AG10803 (cell line): ENCODE results near the gene PEX12.

ENCODE experiments used
- DNase-seq: peaks from one replicate; pipeline ENCODE4 v3.0.0; 2010; ENCODE audit warnings: low read depth
- H3K4me3 ChIP-seq: 2 replicates; pipeline ENCODE4 v1.5.1; 2011; ENCODE audit warnings: mild to moderate bottlenecking, low read length, control low read depth
- CTCF ChIP-seq: conservative IDR thresholded peaks from 2 replicates; pipeline ENCODE4 v1.5.1; 2011; ENCODE audit warnings: mild to moderate bottlenecking, low read length, control low read depth, inconsistent platforms

The PEX12 gene

GRCh38 chr17:35559495-35560210, 18.7 kb downstream of the PEX12 start:
- H3K4me3 ChIP-seq, result no peak overlapping the region
- no peak for DNase-seq
- TF ChIP-seq CTCF, result no peak

GRCh38 chr17:35557353-35557752, 21.0 kb downstream of the PEX12 start:
- no peak for DNase-seq
- TF ChIP-seq CTCF, result no peak
- H3K4me3 ChIP-seq, result no peak overlapping the region

GRCh38 chr17:35555691-35556090, 22.7 kb downstream of the PEX12 start:
- no peak overlapping the region for H3K4me3 ChIP-seq
- no peak for DNase-seq
- TF ChIP-seq CTCF, result peak; percentile 28

- DNase-seq, result no peak
- TF ChIP-seq CTCF, result no peak
- no peak overlapping the region for H3K4me3 ChIP-seq
Observed at GRCh38 chr17:35554668-35555067, 23.7 kb downstream of the PEX12 start.

GRCh38 chr17:35553310-35553709, 25.1 kb downstream of the PEX12 start:
- DNase-seq, result no peak
- no peak overlapping the region for H3K4me3 ChIP-seq
- no peak for TF ChIP-seq CTCF

- TF ChIP-seq CTCF, result no peak
- no peak for DNase-seq
- H3K4me3 ChIP-seq, result no peak overlapping the region
Observed at GRCh38 chr17:35548978-35549377, 29.4 kb downstream of the PEX12 start.

GRCh38 chr17:35548208-35548810, 30.1 kb downstream of the PEX12 start:
- H3K4me3 ChIP-seq, result no peak overlapping the region
- TF ChIP-seq CTCF, result no peak
- DNase-seq, result no peak
